SJSA1 (cell line): ENCODE results near the gene LAMA5. TPM values are rescaled to one million over a fixed set of nuclear protein-coding genes. Genes with fewer than 3 reads are reported as not detected.
A peak's percentile ranks its signal among the peaks of the same experiment; 100 is the strongest.

Source experiments
- DNase-seq, 2 experiments: peaks; one replicate each; pipeline ENCODE4 v3.0.0-alpha.2; 2015 to 2020; ENCODE audit warnings: low spot score in 2 of 2, low read depth in 1 of 2
- H3K27ac ChIP-seq: fragments of 250-450 bp; sonication (Bioruptor Pico); 2 replicates; pipeline ENCODE4 v1.5.1; 2020; ENCODE audit warnings: mild to moderate bottlenecking, moderate library complexity
- H3K27me3 ChIP-seq: fragments of 250-450 bp; sonication (Bioruptor Pico); replicated peaks from 2 replicates; pipeline ENCODE4 v1.5.1; 2020; ENCODE audit warnings: mild to moderate bottlenecking, moderate library complexity
- H3K36me3 ChIP-seq: fragments of 250-450 bp; sonication (Bioruptor Pico); 2 replicates; pipeline ENCODE4 v1.5.1; 2020; ENCODE audit warnings: mild to moderate bottlenecking
- H3K4me1 ChIP-seq: fragments of 250-450 bp; sonication (Bioruptor Pico); replicated peaks from 2 replicates; pipeline ENCODE4 v1.6.1; 2021; ENCODE audit warnings: mild to moderate bottlenecking
- H3K4me3 ChIP-seq: fragments of 250-450 bp; sonication (Bioruptor Pico); 2 replicates; pipeline ENCODE4 v1.5.1; 2020; ENCODE audit warnings: mild to moderate bottlenecking
- H3K9me3 ChIP-seq: fragments of 250-450 bp; sonication (Bioruptor Pico); replicated peaks from 2 replicates; pipeline ENCODE4 v1.5.1; 2020; ENCODE audit warnings: mild to moderate bottlenecking
- total RNA-seq: library from RNA; depleted of rRNA; stranded (reverse); fragments of >200 nt; shearing (Covaris generic); gene quantifications from 2 replicates; pipeline ENCODE4 v1.2.3, GENCODE V29; 2014

The LAMA5 gene
- total RNA-seq, 1 experiment from 2014 or later, result 3.6 TPM

DNA sequence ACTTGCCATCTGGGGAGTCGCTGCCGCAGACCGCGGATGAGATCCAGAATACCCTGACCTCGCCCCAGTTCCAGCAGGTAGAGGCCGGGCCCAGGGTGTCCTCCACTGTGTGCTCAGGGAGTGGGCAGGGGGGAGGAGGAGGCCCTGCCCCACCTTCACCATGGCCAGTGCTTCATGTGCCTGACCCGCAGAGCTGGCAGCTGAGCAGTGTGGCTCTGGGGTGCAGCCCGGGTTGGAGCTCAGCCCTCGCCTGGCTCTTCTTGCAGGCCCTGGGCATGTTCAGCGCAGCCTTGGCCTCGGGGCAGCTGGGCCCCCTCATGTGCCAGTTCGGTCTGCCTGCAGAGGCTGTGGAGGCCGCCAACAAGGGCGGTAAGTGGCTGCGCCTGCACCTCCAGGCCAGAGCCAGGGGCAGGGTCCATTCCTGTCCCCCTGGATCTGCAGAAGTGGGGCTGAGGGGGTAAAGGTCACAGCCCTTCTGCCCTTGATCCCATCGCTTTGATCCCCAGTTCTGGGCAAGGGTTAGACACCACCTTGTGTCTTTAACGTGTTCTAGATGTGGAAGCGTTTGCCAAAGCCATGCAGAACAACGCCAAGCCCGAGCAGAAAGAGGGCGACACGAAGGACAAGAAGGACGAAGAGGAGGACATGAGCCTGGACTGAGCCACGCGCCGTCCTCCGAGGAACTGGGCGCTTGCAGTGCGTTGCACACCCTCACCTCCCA is 58.9 kb downstream of the LAMA5 start:
- no peak for DNase-seq
- peaks cover 64% of the 10 kb centered on the region for H3K36me3 ChIP-seq
- H3K27me3 ChIP-seq, result no peaks in the 10 kb centered on the region
- no peak overlapping the region for H3K4me3 ChIP-seq
- no peaks in the 10 kb centered on the region for H3K9me3 ChIP-seq
- H3K4me1 ChIP-seq, result peaks cover 19% of the 10 kb centered on the region
- no peak overlapping the region for H3K27ac ChIP-seq

GRCh38 chr20:62307226-62308101 is 59.6 kb downstream of the LAMA5 start:
- DNase-seq, result no peak
- H3K27ac ChIP-seq, result no peak overlapping the region
- no peaks in the 10 kb centered on the region for H3K27me3 ChIP-seq
- H3K36me3 ChIP-seq, result peaks cover 66% of the 10 kb centered on the region
- H3K4me1 ChIP-seq, result peaks cover 19% of the 10 kb centered on the region
- H3K4me3 ChIP-seq, result no peak overlapping the region
- H3K9me3 ChIP-seq, result no peaks in the 10 kb centered on the region

DNA sequence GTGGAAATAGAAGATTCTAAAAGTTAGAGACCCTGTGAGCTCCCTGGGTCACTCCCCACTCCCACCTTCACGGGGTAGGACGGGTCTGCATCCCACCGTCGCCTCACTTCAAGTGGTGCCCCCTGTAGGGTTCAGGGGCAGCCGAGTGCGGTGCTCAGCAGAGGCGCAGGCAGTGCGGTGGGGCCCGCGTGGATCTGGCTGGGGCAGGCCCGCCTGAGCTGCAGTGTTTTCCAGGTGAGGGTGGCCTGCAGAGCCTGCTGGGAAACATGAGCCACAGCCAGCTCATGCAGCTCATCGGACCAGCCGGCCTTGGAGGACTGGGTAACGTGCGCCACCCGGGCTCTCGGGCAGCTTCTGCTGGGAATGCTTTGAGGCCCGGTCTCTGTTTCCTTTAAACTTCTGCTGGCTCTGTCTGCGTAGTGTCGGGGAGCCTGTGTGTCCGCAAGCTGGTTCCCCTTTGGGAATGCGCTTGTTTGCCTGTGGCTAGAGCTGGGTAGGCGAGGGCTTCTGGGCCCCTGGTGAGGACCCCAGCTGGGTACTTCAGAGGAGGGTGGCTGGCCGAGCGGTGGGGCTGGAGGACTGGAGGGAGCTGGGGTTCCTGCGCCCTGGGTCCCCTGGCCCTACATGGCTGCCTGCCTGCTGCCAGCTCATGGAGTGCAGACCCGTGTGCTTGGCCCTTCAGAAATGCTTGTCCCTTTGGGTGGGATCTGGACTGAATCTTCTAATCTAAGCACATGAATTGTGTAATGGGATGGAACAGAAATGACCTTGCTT is 60.5 kb downstream of the LAMA5 start:
- H3K4me1 ChIP-seq, result peaks cover 19% of the 10 kb centered on the region
- H3K27ac ChIP-seq, result no peak overlapping the region
- no peak overlapping the region for H3K4me3 ChIP-seq
- peaks cover 66% of the 10 kb centered on the region for H3K36me3 ChIP-seq
- no peak for DNase-seq
- H3K27me3 ChIP-seq, result no peaks in the 10 kb centered on the region
- no peaks in the 10 kb centered on the region for H3K9me3 ChIP-seq

GRCh38 chr20:62305765-62306413 is 61.2 kb downstream of the LAMA5 start:
- Histone ChIP-seq H3K4me3 (no peak overlapping the region), H3K36me3 (peaks cover 66% of the 10 kb centered on the region), H3K9me3 (no peaks in the 10 kb centered on the region), H3K27ac (no peak overlapping the region), H3K27me3 (no peaks in the 10 kb centered on the region), H3K4me1 (peaks cover 19% of the 10 kb centered on the region)
- no peak for DNase-seq

DNA sequence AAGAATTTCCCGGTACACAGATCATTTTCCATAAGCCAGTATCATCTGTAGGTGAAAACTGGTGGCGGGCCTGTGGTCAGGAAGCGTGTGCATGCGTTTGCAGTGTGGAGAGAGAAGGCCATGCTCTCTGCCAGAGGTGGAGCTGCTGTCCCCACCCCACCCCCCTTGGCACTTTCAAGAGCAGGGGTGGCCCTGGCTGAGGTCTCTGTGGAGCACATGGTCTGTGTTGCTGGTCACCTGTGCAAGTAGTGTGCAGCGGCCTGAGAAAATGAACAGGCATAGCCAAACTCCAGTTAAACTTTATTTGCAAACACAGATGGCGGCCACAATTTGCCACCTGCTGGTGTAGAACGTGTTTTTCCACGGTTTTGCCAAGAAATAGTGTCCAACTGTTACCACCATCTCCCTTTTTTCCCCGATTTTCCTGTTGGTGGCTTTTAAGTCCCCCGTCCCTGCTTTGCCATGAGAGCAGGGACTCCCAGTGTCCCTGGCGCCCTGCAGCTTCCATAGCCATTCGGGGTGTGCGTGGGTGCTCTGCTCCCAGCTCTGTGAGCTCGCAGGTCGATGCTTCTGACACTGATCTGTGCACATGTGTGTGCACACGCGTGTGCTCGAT is 61.9 kb downstream of the LAMA5 start:
- H3K27ac ChIP-seq, result no peak overlapping the region
- H3K4me3 ChIP-seq, result peak overlapping the region; percentile 87
- peaks cover 66% of the 10 kb centered on the region for H3K36me3 ChIP-seq
- peaks cover 19% of the 10 kb centered on the region for H3K4me1 ChIP-seq
- no peaks in the 10 kb centered on the region for H3K27me3 ChIP-seq
- DNase-seq, result no peak
- H3K9me3 ChIP-seq, result no peaks in the 10 kb centered on the region

GRCh38 chr20:62304331-62305148 is 62.6 kb downstream of the LAMA5 start:
- Histone ChIP-seq H3K36me3 (peaks cover 63% of the 10 kb centered on the region), H3K27me3 (no peaks in the 10 kb centered on the region), H3K9me3 (no peaks in the 10 kb centered on the region), H3K4me1 (peaks cover 19% of the 10 kb centered on the region), H3K4me3 (peak overlapping the region; percentile 87), H3K27ac (no peak overlapping the region)
- no peak for DNase-seq

DNA sequence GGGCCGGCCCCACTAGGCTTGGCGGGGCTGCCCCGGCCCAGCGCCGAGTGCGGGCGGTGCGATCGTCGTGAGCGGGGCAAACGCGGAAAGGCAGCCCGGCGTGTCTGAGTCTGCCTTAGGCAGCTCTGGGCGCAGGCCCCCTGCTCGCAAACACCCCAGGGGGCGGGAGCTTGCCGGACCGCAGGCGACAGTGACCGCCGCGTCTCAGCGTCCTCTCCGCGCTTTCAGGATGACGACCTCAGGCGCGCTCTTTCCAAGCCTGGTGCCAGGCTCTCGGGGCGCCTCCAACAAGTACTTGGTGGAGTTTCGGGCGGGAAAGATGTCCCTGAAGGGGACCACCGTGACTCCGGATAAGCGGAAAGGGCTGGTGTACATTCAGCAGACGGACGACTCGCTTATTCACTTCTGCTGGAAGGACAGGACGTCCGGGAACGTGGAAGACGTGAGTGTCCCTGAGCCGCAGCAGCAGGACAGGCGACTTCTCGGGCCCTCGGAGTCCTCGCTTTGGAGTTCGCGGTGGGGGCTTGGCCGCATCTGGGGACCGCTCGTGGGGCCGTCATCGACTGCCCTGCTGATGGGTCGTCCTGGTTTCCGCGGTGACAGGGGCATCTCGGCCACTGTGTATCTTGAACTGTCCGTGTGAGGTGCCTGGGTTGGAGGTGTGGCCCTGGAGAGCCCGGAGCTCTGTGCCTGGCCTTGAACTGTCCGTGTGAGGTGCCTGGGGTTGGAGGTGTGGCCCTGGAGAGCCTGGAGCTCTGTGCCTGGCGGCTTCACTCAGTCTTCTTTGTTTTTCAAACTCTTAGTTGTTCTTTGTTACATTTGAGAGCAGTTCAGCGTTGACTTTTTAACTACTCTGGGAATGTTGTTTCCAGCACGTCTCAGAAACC is 63.5 kb downstream of the LAMA5 start:
- Histone ChIP-seq H3K27ac (peak overlapping the region; percentile 52), H3K36me3 (peaks cover 55% of the 10 kb centered on the region), H3K27me3 (no peaks in the 10 kb centered on the region), H3K4me1 (peaks cover 19% of the 10 kb centered on the region), H3K9me3 (no peaks in the 10 kb centered on the region), H3K4me3 (peak overlapping the region; percentile 87)
- peak in 1 of 2 experiments; percentile 40 for DNase-seq

DNA sequence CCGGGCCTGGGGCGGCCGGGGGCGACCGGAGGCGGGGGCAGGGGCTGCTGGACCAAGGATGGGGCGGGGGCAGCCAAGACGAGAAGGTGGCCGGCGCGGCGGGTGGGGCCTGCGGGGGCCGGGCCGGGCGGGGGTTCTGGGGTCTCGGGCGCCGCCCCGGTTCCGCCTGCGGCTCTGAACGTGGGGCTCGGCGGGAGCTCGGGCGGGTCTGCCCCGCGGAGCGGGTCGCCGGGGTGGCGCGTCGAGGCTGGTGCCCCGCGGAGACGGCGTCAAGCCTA is 64.1 kb downstream of the LAMA5 start:
- no peaks in the 10 kb centered on the region for H3K27me3 ChIP-seq
- H3K4me3 ChIP-seq, result peak overlapping the region; percentile 87
- no peaks in the 10 kb centered on the region for H3K9me3 ChIP-seq
- H3K4me1 ChIP-seq, result peaks cover 19% of the 10 kb centered on the region
- DNase-seq, result no peak
- H3K27ac ChIP-seq, result peak overlapping the region; percentile 52
- H3K36me3 ChIP-seq, result peaks cover 50% of the 10 kb centered on the region

DNA sequence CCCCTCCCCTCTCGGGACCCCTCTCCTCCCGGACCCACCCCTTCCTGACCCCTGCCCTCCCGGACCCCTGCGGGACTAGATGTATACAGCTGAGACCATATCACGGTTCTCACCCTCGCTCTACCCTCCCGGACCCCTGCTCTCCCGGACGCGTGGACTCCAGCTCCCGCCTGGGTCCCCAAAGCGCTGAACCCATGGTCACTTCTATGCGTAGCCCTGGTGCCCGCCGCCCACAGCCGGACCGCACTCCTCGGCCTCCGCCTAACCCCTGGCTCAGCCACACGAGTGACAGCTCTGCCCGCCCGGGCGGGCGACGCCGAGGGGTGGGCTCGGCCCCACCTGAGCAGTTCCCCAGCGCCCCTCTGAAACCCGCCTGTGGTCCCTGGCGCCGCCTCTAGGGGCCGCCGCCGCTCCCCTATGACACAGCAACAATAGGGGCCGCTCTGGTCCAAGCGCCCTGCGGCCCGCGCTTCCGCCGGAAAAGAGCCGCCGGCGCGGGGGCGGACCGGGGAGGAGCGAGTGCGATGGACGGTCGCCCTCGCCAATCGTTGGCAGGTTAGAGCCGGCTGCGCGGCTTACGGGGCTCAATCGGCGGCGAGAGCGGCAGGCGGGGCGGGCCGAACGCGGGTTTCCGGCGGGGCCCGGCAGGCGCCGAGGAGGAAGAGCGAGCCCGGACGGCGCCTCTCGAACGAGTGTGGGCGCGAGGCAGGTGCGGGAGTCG is 64.6 kb downstream of the LAMA5 start, which contains the start of gene ADRM1:
TSS of gene ADRM1 (plus strand) at position 657 of the 721 bp plus-strand sequence. CDS start 572 bp downstream, outside the sequence.
- H3K4me1 ChIP-seq, result peaks cover 19% of the 10 kb centered on the region
- H3K27ac ChIP-seq, result peak within 1 kb of the TSS; percentile 82
- peak; percentile 96 to 99 for DNase-seq
- H3K9me3 ChIP-seq, result no peaks in the 10 kb centered on the region
- H3K4me3 ChIP-seq, result peak within 1 kb of the TSS; percentile 87
- peaks cover 45% of the 10 kb centered on the region for H3K36me3 ChIP-seq
- H3K27me3 ChIP-seq, result no peaks in the 10 kb centered on the region

DNA sequence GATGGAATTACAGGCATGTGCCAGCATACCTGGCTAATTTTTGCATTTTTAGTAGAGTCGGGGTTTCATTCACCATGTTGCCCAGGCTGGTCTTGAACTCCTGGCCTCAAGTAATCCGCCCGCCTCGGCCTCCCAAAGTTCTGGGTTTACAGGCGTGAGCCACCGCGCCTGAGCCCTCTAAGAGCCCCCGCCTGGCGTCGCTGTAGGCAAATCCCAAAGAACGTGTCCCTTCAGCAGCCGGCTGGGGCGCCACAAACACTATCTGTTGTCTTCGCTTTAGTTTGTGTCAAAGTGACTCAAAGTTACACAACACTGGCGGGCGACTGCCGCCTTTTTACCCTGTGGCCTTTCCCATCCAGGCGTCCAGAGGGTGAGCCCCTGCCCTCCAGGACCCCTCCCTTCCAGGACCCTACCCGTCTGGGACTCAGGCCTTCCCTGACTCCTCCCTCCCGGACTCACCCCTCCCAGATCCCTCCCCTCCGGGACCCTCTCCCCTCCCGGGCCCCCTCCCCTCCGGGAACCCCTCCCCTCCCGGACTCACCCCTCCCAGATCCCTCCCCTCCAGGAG is 65.3 kb downstream of the LAMA5 start:
- Histone ChIP-seq H3K4me3 (peak overlapping the region; percentile 87), H3K9me3 (no peaks in the 10 kb centered on the region), H3K4me1 (peaks cover 19% of the 10 kb centered on the region), H3K36me3 (peaks cover 38% of the 10 kb centered on the region), H3K27me3 (no peaks in the 10 kb centered on the region), H3K27ac (peak overlapping the region; percentile 82)
- DNase-seq, result peak; percentile 87 to 95

DNA sequence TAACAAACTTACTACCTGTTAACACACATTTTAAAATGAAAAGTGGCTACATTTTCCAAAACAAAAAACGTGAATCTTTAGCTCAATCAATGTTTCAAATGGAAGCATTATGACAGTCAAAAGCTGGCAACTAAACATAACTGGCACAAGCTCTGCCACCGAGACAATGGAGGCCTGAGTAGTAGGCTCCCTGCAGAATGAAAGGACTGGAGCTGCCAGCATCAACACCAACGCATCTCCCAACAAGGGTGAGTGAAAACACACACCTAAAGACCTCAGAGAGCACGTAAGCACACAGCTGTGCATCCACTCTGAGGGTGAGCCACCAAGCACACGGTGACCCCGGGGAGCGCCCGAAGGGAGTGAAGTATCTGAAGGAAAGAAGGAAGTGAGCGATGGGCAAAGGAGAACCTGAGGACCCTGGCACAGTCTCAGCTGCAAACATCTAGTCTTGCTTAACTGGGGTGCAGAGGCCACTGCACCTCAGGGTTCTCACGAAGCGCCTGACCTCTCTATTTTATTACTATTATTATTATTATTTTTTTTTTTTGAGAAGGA is 65.9 kb downstream of the LAMA5 start:
- Histone ChIP-seq H3K9me3 (no peaks in the 10 kb centered on the region), H3K4me3 (no peak overlapping the region), H3K27ac (no peak overlapping the region), H3K27me3 (no peaks in the 10 kb centered on the region), H3K36me3 (peaks cover 31% of the 10 kb centered on the region), H3K4me1 (peaks cover 19% of the 10 kb centered on the region)
- no peak for DNase-seq
